Colonic mucosa (tissue), 4 donors: Measurements from ENCODE around the gene MIF. TPM values are rescaled to one million over a fixed set of nuclear protein-coding genes. Genes with fewer than 3 reads are reported as not detected.
A peak's percentile ranks its signal among the peaks of the same experiment; 100 is the strongest.
"Not testable (repeated sequence)": the region's sequence is repeated elsewhere in the genome, so short reads cannot be mapped to it uniquely, and the experiment has no call there.

Experiments used
- DNase-seq: peaks from one replicate; pipeline ENCODE4 v3.0.0-alpha.2; 2020
- H3K27ac ChIP-seq: fragments of 200-600 bp; one replicate; pipeline ENCODE4 v1.8.0; 2021
- H3K27me3 ChIP-seq: fragments of 200-600 bp; one replicate; pipeline ENCODE4 v1.8.0; 2021
- H3K36me3 ChIP-seq: fragments of 200-600 bp; one replicate; pipeline ENCODE4 v1.8.0; 2021
- H3K4me1 ChIP-seq: fragments of 200-600 bp; one replicate; pipeline ENCODE4 v1.8.0; 2021; ENCODE audit warnings: mild to moderate bottlenecking
- H3K4me3 ChIP-seq: fragments of 200-600 bp; one replicate; pipeline ENCODE4 v1.8.0; 2021
- H3K9ac ChIP-seq, 2 donors: one replicate each; pipeline ENCODE4 v1.7.0; 2013; ENCODE audit warnings: control low read depth in 2 of 2, low read depth in 2 of 2, low read length in 2 of 2
- H3K9me3 ChIP-seq: fragments of 200-600 bp; one replicate; pipeline ENCODE4 v1.8.0; 2021
- intact Hi-C: fragments of 100-400 bp; cut with DNase I; formaldehyde crosslinking; loops from one replicate; pipeline ENCODE4 v1.14.1; 2022
- total RNA-seq, 2 donors: library from RNA; stranded (reverse); fragmentation: NEBNext Ultra II Directional in 1 of 2; extraction: Animal tissue kit (Norgen Biotek cat#: 25700) in 1 of 2; gene quantifications; one replicate each; pipeline ENCODE4 v1.2.1, GENCODE V29; 2021
- TF ChIP-seq, protein P1 (sequence below): fragments of 200-600 bp; IDR thresholded peaks from one replicate; pipeline ENCODE4 v1.8.0; 2022; ENCODE audit warnings: antibody characterized with exemption, mild to moderate bottlenecking
- donor health status: healthy.
- donor health status: DM: no; HTN: no; CAD: no.
- donor health status: DM: no; HTN: no; CAD: no.

MIF gene
- total RNA-seq, 2 donors from 2014 or later = 621 to 869 TPM

DNA sequence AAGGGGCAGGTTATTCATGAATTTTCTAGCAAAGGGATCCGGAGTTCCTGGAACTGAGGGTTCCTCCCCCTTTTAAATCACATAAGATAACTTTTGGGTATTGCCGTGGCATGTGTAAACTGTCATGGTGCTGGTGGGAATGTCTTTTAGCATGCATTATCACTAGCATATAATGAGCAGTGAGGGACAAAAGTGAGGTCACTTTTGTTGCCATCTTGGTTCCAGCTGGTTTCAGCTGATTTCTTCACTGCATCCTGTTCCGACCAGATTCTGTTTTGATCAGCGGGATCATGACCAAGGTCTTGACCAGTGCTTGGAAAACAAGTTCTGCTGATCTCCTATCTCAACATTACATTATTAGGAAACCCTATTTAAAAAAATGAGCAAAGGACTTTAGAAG, 7.4 kb downstream of the MIF start:
- no peaks in the 10 kb centered on the region for H3K4me1 ChIP-seq
- H3K4me3 ChIP-seq = no peak overlapping the region
- no peaks in the 10 kb centered on the region for H3K27me3 ChIP-seq
- no peak overlapping the region for H3K9ac ChIP-seq
- no peak overlapping the region for H3K27ac ChIP-seq
- TF ChIP-seq, protein P1, sequence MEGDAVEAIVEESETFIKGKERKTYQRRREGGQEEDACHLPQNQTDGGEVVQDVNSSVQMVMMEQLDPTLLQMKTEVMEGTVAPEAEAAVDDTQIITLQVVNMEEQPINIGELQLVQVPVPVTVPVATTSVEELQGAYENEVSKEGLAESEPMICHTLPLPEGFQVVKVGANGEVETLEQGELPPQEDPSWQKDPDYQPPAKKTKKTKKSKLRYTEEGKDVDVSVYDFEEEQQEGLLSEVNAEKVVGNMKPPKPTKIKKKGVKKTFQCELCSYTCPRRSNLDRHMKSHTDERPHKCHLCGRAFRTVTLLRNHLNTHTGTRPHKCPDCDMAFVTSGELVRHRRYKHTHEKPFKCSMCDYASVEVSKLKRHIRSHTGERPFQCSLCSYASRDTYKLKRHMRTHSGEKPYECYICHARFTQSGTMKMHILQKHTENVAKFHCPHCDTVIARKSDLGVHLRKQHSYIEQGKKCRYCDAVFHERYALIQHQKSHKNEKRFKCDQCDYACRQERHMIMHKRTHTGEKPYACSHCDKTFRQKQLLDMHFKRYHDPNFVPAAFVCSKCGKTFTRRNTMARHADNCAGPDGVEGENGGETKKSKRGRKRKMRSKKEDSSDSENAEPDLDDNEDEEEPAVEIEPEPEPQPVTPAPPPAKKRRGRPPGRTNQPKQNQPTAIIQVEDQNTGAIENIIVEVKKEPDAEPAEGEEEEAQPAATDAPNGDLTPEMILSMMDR = no peak
- H3K9me3 ChIP-seq = no peaks in the 10 kb centered on the region
- intact Hi-C loops = no loop called here
- H3K36me3 ChIP-seq = peaks cover 4% of the 10 kb centered on the region
- DNase-seq = no peak

DNA sequence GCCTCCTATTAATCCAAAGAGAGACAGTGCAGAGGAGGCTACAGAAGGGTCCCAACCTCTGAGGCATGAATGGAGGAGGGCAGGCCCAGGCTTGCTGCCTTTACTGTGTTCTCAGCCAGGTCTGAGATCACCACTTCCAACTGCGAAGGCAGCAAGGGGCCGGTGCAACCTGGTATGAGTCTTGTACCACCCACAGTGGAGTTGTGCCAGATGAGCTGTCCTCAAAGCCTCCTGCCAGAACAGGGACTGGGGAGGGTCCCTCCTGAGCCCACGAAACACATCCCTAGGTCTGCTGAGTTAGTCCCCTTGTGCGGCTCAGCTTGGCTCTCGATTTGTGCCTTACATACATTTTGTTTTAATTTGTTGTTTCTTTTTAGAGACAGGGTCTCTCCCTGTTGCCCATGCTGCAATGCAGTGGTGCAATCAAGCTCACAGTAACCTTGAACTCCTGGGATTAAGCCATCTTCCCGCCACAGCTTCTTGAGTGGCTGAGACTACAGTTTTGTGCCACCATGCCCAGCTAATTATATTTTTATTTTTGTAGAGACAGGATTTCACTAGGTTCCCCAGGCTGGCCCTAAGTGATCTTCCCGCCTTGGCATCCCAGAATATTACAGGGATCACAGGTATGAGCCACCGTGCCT, 9.3 kb downstream of the MIF start:
- TF ChIP-seq, protein P1 = no peak
- H3K27me3 ChIP-seq = no peaks in the 10 kb centered on the region
- intact Hi-C loops = no loop called here
- H3K4me3 ChIP-seq = no peak overlapping the region
- H3K36me3 ChIP-seq = no peaks in the 10 kb centered on the region
- H3K4me1 ChIP-seq = no peaks in the 10 kb centered on the region
- H3K9me3 ChIP-seq = no peaks in the 10 kb centered on the region
- no peak for DNase-seq
- H3K9ac ChIP-seq = no peak overlapping the region
- no peak overlapping the region for H3K27ac ChIP-seq

GRCh38 chr22:23904573-23905254, 10.5 kb downstream of the MIF start:
- TF ChIP-seq, protein P1 = no peak
- Histone ChIP-seq H3K36me3 (no peaks in the 10 kb centered on the region), H3K4me3 (no peak overlapping the region), H3K27me3 (no peaks in the 10 kb centered on the region), H3K9ac (no peak overlapping the region), H3K27ac (no peak overlapping the region), H3K9me3 (no peaks in the 10 kb centered on the region), H3K4me1 (no peaks in the 10 kb centered on the region)
- intact Hi-C loops = no loop called here
- DNase-seq = no peak

DNA sequence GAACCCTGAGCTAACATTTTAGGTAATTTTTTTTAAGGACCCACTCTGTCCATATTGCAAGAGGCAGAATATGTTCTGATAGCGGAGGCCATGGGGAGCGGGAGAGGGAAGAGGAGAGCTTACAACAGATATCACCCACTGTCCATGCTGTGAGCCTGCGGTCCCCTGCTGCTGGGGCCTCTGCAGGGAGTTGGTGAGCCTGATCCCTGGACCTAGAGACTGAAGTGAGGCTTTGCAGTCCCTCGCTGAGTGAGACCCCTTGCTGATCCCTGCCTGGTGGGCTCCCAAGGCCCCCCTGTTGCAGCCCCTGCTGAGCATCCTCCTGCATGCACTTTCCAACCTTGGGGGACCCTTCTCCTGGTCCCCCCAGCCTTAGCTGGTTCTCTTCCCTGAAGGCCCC, 12.5 kb downstream of the MIF start:
- Histone ChIP-seq H3K9ac (no peak overlapping the region), H3K27me3 (no peaks in the 10 kb centered on the region), H3K36me3 (no peaks in the 10 kb centered on the region), H3K27ac (no peak overlapping the region), H3K9me3 (no peaks in the 10 kb centered on the region), H3K4me3 (no peak overlapping the region), H3K4me1 (no peaks in the 10 kb centered on the region)
- intact Hi-C loops = no loop called here
- no peak for DNase-seq
- TF ChIP-seq, protein P1 = no peak

- H3K4me3 ChIP-seq, H3K27me3 ChIP-seq, intact Hi-C loops, H3K9ac ChIP-seq, H3K9me3 ChIP-seq, H3K27ac ChIP-seq, H3K36me3 ChIP-seq, DNase-seq, H3K4me1 ChIP-seq: not testable (repeated sequence)
These were observed 13.2 kb downstream of the MIF start for GRCh38 chr22:23907423-23907822.

DNA sequence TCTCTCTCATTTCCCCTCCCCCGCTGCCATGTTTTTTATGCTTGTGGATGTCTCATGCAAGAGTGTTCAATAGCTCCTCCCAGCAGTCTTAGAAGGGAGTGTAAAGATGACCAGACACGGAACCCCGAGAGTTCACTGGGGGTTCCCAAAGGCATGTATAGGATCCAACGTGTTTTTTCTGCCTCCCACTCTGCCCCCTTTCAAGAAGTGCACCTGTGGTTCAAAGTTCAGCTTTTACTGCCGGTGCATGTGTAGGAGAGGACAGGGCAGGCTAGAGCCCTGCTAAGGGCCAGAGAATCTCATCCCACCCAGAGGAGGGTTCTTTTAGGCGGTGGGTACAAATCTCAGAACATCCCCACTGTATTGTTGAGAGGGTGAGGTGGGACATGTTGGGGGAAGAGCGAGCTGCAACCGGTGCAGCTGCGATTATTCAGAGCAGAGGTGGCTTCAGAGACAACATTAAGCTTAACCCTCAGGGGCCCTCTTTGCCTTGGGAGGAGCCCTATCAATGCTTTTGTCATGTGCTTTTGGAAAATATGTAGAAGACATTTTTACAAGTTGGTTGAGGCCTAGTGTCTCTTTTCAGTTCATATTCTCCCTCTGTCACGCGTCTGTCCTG, 14.5 kb downstream of the MIF start:
- H3K36me3 ChIP-seq = no peaks in the 10 kb centered on the region
- intact Hi-C loops = no loop called here
- H3K27ac ChIP-seq = no peak overlapping the region
- H3K27me3 ChIP-seq = no peaks in the 10 kb centered on the region
- DNase-seq = peak; percentile 41
- H3K4me3 ChIP-seq = no peak overlapping the region
- H3K9me3 ChIP-seq = no peaks in the 10 kb centered on the region
- TF ChIP-seq, protein P1 = no peak
- H3K9ac ChIP-seq = peak overlapping the region in 1 of 2 donors; percentile 15
- H3K4me1 ChIP-seq = no peaks in the 10 kb centered on the region
